ENCODE data around the gene USP35. TPM values are rescaled to one million over a fixed set of nuclear protein-coding genes. Genes with fewer than 3 reads are reported as not detected.

Gene USP35
- total RNA-seq, 4 donors from 2014 or later = 4.6 to 6.1 (median 5.4) TPM

DNA sequence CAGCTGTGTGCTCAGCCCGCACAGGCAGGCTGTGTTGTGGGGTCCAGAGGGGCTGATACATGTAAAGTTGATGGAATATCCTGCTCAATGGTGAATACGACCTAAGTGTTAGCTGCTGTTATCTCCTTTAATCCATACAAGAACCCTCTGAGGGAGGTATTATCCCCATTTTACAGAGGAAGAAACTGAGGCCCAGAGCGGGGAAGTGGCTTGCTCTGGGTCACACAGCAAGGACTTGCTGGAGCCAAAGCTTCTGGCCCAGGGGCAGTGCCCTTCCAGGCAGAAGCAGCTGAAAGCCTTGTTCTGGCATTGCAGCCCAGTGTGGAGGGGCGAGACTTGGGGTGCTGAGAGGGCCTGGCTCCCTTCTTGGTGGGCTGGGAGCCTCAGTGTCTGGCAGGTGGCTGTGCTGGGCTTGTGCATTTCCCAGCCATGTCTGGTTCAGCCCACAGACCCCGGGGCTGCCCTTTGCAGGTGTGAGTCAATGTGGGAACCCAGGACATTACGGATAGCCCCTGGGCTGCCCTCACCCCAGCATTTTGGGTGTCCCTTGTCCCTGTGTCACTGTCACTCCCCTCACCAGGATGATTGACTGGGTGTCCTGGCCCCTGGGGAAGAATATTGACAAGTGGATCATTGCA is 10.4 kb downstream of the USP35 start:
- peaks cover 0 to 10% of the 10 kb centered on the region in 2 donors for H3K4me1 ChIP-seq
- DNase-seq (no peak), ATAC-seq (no peak)
- no peak for TF ChIP-seq POLR2A (IDR thresholded peaks at IDR 0.05)
- TF ChIP-seq, protein P1, sequence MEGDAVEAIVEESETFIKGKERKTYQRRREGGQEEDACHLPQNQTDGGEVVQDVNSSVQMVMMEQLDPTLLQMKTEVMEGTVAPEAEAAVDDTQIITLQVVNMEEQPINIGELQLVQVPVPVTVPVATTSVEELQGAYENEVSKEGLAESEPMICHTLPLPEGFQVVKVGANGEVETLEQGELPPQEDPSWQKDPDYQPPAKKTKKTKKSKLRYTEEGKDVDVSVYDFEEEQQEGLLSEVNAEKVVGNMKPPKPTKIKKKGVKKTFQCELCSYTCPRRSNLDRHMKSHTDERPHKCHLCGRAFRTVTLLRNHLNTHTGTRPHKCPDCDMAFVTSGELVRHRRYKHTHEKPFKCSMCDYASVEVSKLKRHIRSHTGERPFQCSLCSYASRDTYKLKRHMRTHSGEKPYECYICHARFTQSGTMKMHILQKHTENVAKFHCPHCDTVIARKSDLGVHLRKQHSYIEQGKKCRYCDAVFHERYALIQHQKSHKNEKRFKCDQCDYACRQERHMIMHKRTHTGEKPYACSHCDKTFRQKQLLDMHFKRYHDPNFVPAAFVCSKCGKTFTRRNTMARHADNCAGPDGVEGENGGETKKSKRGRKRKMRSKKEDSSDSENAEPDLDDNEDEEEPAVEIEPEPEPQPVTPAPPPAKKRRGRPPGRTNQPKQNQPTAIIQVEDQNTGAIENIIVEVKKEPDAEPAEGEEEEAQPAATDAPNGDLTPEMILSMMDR (IDR thresholded peaks at IDR 0.05 in 4 of 5, conservative IDR thresholded peaks at IDR 0.05 in 1 of 5) = no peak
- H3K9me3 ChIP-seq = no peaks in the 10 kb centered on the region
- in situ Hi-C loops (cut with MboI; ENCODE audit: low sequenced_read_pairs in 4 of 4) (no loop called here), intact Hi-C loops (cut with DNase I; ENCODE audit: low total_unique reads) (no loop called here)
- no peak overlapping the region for H3K27ac ChIP-seq
- H3K4me3 ChIP-seq = no peak overlapping the region
- no peaks in the 10 kb centered on the region for H3K27me3 ChIP-seq
- no peaks in the 10 kb centered on the region for H3K36me3 ChIP-seq

DNA sequence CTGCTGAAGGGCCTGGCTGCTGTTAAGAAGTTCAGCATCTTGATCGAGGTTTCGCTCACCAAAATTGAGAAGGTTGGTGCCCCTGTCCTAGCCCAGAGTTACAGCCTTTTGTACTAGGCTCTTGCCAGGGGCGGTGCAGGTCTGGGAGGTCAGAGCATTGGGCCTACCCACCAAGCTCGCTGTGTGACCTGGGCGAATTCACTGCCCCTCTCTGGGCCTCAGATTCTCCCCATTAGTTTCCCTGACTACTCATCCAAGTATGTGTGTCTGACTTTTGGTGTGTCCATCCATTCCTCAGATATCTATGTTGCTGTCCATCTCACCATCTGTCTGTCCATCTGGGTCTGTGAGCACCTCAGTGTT is 10.9 kb downstream of the USP35 start:
- Histone ChIP-seq H3K36me3 (no peaks in the 10 kb centered on the region), H3K4me3 (no peak overlapping the region), H3K27me3 (no peaks in the 10 kb centered on the region), H3K4me1 (peaks cover 0 to 10% of the 10 kb centered on the region in 2 donors), H3K9me3 (no peaks in the 10 kb centered on the region), H3K27ac (no peak overlapping the region)
- DNase-seq (no peak), ATAC-seq (no peak)
- in situ Hi-C loops (cut with MboI; ENCODE audit: low sequenced_read_pairs in 4 of 4) (loop anchor here in 1 of 4 donors (25.0 kb wide), 2 partner anchors 87 to 363 kb away; partner anchors contain the start of gene NARS2), intact Hi-C loops (cut with DNase I; ENCODE audit: low total_unique reads) (no loop called here)
- no peak for TF ChIP-seq POLR2A (IDR thresholded peaks at IDR 0.05)
- TF ChIP-seq, protein P1 (IDR thresholded peaks at IDR 0.05 in 4 of 5, conservative IDR thresholded peaks at IDR 0.05 in 1 of 5) = no peak

DNA sequence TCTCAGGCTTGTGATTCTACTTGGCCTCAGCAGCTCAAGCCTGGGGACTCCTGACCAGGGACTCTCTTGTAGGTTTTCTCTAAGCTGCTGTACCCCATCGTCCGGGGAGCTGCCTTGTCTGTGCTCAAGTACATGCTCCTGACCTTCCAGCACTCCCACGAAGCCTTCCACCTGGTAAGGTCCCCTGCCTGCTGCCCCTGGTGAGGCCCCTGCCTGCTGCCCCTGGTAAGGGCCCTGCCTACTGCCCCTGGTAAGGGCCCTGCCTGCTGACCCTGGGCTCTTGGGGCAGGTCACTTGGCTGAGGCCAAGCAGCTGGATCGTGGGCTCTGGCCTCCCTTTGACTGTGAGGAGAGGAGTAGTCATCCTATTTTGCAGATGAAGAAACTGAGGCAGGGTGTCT is 11.3 kb downstream of the USP35 start:
- ATAC-seq = no peak
- intact Hi-C loops (cut with DNase I; ENCODE audit: low total_unique reads) = no loop called here
- TF ChIP-seq, protein P1 (IDR thresholded peaks at IDR 0.05 in 4 of 5, conservative IDR thresholded peaks at IDR 0.05 in 1 of 5) = no peak
- TF ChIP-seq POLR2A (IDR thresholded peaks at IDR 0.05) = no peak
- in situ Hi-C loops (cut with MboI; ENCODE audit: low sequenced_read_pairs in 4 of 4) = loop anchor here in 1 of 4 donors (25.0 kb wide), 2 partner anchors 88 to 362 kb away; partner anchors contain the start of gene NARS2
- Histone ChIP-seq H3K27ac (peak overlapping the region in 2 of 4 donors; percentile 51 to 61), H3K9me3 (no peaks in the 10 kb centered on the region), H3K36me3 (no peaks in the 10 kb centered on the region), H3K4me3 (no peak overlapping the region), H3K27me3 (no peaks in the 10 kb centered on the region), H3K4me1 (peaks cover 0 to 10% of the 10 kb centered on the region in 2 donors)
- DNase-seq = no peak

DNA sequence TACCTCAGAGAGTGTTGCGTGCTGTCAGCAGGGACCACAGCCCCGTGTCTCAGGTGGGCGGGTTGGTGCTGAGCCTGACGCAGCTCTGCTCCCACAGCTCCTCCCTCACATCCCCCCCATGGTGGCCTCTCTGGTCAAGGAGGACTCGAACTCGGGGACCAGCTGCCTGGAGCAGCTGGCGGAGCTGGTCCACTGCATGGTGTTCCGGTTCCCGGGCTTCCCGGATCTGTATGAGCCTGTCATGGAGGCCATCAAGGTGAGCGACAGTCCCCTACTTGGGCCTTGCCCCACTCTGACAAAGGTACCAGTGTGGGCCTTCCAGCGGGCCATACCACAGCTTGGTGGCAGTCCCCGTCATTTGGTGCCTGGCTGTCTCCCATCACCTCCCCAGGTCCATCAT is 11.8 kb downstream of the USP35 start:
- peaks cover 0 to 10% of the 10 kb centered on the region in 2 donors for H3K4me1 ChIP-seq
- no peak overlapping the region for H3K4me3 ChIP-seq
- H3K36me3 ChIP-seq = no peaks in the 10 kb centered on the region
- DNase-seq (no peak), ATAC-seq (peak in 1 of 2 donors; percentile 5)
- intact Hi-C loops (cut with DNase I; ENCODE audit: low total_unique reads) (no loop called here), in situ Hi-C loops (cut with MboI; ENCODE audit: low sequenced_read_pairs in 4 of 4) (loop anchor here in 1 of 4 donors (25.0 kb wide), 2 partner anchors 88 to 362 kb away; partner anchors contain the start of gene NARS2)
- no peaks in the 10 kb centered on the region for H3K27me3 ChIP-seq
- TF ChIP-seq, protein P1 (IDR thresholded peaks at IDR 0.05 in 4 of 5, conservative IDR thresholded peaks at IDR 0.05 in 1 of 5) = no peak
- no peak for TF ChIP-seq POLR2A (IDR thresholded peaks at IDR 0.05)
- peak overlapping the region; percentile 41 to 61 (median 56) for H3K27ac ChIP-seq
- H3K9me3 ChIP-seq = no peaks in the 10 kb centered on the region
